Neural progenitor cell (in vitro differentiated cells): ENCODE data around the gene PRDM16.

ENCODE experiments used
- CTCF ChIP-seq: fragments of 200-600 bp; sonication (generic); IDR thresholded peaks from 2 replicates; pipeline ENCODE4 v1.5.1; 2017; ENCODE audit warnings: antibody characterized with exemption, mild to moderate bottlenecking
- EZH2 ChIP-seq: fragments of 200-600 bp; sonication (generic); IDR thresholded peaks from 2 replicates; pipeline ENCODE4 v1.6.1; 2017; ENCODE audit warnings: antibody characterized with exemption, mild to moderate bottlenecking, moderate library complexity
- EZH2phosphoT487 ChIP-seq: fragments of 200-600 bp; sonication (generic); IDR thresholded peaks from 2 replicates; pipeline ENCODE4 v1.6.1; 2017; ENCODE audit warnings: antibody characterized with exemption

GRCh38 chr1:3436451-3436850, 367.4 kb downstream of the PRDM16 start:
- TF ChIP-seq CTCF, result no peak
- TF ChIP-seq EZH2, result no peak
- TF ChIP-seq EZH2phosphoT487, result no peak
